GM18519 (cell line): ENCODE results near the gene NPRL2.

Source experiments
- ATAC-seq: cut with Tn5 transposase; IDR thresholded peaks from one replicate; pipeline ENCODE4 v1.9.1; 2021; ENCODE audit warnings: mild to moderate bottlenecking, moderate library complexity; ENCODE audit not compliant: unreplicated experiment, low FRiP score

Gene NPRL2

GRCh38 chr3:50350527-50351322 lies at the start of gene NPRL2, which contains the start of gene CYB561D2:
TSS of gene NPRL2 (minus strand) at chr3:50350775. CDS start at chr3:50350652, 123 bp downstream.
TSS of gene CYB561D2 (plus strand) at chr3:50350862. CDS start at chr3:50351434, 572 bp downstream.
- ATAC-seq = peak; percentile 64

DNA sequence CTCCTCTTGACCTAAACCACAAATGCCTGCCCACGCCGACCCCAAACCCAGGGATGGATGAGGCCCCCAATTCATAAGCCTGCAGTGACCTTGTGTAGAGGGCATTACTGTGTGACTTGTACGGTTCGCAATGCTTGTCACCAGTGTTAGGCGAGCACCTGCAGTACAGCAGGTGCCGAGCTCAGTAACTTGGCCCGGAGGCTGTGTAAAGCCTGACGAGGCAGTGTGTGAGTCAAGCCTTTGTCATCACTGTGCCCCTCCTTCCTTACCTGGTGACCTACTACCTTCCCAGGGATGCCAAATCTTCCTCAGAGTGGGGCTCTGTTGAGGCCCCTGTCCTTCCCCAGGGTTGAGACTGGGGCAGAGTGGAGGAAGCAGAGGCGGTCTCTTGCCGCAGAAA lies 45.9 kb upstream of the NPRL2 start:
- no peak for ATAC-seq

GRCh38 chr3:50395070-50395860 lies 44.7 kb upstream of the NPRL2 start:
- ATAC-seq = no peak

DNA sequence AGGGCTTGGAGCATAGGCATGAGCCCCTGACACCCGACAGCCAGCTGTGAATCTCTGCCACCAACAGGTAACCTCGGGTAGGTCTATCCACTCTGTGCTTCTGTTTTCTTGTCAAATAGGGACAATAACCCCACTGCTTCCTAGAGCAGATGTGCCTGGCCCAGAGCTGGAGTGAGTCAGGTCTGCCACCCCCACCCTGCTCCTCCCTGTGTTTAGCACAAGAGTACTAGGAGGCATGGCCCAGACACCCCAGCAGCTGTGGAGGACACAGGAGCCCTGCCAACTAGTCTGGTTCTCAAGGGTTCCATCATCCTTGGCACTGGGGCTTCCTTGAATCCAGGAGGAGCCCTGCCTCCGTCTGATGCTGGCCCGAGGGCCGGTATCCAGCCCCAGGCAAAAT lies 42.5 kb upstream of the NPRL2 start:
- no peak for ATAC-seq

GRCh38 chr3:50392101-50392715 lies 41.6 kb upstream of the NPRL2 start:
- ATAC-seq = no peak

DNA sequence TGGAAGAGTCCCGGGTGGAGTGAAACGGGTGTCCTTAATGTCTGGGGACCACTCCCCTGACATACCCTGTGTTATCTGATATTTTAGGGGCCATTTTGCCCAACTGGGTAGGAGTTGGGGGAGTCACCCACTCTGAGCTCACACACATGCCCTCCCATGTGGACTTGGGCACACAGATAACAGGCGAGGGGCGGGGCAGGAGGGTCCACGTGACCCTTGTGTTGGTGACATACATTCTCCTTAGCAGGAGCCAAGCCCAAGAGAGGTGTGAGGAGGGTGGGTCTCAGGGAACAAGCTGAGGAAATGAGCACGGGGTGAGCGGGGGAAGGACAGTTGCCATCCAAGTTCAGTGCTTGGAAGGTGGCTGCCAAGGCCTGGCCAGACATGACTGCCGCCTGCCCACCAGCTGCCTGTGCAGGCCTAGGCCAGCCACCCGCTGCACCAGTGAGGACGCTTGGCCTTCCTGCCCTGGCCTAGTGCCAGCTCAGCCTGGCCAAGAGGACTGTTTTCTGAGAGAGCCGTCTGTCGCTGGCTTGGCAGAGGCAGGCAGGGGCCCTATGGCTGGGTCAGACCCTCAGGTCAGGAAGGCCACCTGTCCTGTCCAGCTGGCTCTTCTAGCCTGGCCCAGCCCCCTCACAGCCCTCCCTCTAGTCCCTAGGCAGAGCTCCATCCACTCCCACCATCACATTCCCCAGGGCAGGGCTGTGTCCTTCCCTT lies 40.1 kb upstream of the NPRL2 start:
- no peak for ATAC-seq

DNA sequence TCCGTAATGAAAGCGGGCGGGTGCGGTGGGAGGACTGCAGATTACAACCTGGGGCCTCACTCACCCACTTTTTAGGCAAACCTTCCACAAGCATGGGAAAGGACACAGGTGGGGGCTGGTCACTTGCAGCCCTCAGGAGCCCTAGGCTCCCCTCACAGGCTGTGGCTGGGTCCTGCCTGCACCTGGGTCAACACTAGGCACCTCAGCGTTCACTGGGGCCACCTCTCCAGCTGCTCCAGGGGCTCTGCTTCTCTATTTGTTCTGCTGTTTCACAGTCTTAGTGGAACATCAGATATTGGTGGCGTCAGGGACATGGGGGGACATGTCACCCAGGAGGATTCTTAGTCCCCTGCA lies 38.8 kb upstream of the NPRL2 start:
- ATAC-seq = no peak

DNA sequence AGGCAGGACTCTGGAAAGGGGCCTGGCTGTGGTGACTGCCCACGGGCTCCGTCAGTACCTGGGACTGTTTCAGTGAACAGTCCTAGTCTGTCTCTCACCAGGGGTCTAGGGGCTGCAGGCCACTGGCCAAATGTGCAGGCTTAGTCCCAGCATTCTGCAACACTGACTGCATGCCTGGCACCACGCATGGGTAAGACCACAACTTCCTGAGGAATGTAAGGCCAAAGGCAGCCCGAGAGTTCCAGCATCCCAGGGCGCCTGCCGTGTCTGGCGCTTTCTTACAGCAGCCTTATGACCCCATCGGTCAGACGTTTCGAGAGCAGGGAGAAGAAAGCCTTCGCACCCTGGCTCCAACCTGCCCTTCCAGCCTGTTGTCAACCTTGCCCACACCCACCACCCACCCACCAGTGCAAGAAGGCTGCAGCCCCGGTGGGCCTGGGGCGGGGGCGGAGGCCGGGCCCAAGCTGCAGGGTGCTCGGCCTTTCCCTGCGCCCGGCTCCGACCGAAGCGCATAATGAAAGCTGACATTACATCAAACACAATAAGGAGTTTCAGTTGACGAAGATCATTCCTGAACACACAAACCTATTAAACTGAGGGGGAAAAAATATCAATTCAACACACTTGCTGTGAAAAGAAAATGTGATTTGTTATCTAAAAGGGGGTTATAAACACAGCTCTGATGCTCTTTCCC lies 38.3 kb upstream of the NPRL2 start:
- ATAC-seq = no peak

DNA sequence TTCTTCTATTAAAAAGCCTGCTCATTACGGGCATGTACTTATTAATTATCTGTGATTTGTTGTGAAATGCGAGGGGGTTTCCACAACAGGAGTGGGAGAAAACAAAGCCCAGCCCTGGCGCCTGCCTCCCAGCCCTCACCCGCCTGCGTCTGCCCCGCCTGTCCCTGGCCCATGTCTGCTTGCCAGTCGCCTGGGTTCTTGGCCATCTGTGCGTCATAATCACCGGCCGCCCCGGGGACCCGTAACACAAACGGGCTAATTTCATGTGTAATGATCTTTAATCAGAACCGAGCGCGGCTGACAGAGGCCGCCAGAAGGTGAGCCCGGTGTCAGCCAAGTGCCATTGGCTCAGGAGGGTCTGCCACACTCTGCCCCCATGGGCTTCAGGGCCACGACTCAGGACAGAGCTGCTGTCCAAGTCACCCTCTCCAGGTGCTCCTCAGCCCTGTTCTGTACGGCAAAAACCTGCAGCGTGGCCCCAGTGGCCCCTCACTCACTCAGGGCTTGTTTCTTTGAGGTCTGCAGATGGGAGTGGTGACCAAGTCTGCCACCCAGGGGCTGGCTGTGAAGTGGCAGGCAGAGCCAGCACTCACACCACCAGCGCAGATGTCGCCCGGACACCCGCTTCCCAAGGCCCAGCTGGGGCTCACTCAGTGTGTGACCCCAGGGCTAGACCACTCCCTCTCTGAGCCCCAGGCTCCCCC lies 37.6 kb upstream of the NPRL2 start:
- no peak for ATAC-seq

DNA sequence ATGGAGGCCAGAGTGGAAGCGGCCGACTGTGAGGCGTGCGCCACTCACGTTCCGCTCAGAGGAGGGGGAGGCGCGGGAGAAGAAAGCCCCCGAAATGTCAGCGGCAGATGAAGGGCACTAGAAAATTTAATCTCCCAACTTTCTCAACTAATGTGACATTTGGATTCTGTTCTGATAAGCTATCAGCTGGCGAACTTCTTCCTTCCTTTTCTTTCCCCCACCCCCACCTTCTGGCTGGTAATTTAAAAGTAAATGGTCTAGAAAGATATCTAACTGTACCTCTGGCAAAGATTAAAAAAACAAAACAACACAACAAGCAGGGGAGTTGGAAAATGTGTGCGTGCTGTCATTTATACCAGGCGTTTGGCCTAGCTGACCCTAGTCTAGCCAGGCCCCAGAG lies 35.2 kb upstream of the NPRL2 start:
- no peak for ATAC-seq

DNA sequence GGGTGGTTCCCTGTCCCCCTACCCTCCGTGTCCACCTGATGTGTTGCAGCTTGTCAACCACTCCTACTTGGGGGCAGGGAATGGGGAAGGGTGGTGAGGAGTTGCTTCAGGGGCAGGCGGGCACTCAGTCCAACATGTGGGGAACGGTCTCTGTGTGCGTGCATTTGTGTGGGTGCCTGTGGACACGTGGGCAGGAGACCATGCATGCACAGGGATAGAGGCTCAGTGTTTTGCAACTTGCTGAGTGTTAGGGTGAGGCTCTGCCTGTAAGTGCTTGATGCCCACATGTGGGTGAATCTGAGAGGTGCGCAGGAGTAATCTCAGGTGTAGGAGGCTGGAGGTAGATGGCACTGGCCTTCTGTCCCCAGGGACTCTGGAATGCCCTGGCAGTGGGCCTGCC lies 33.2 kb upstream of the NPRL2 start:
- ATAC-seq = no peak

- no peak for ATAC-seq
Observed at GRCh38 chr3:50382722-50383121, 32.1 kb upstream of the NPRL2 start.

- no peak for ATAC-seq
Observed at GRCh38 chr3:50381383-50381782, 30.8 kb upstream of the NPRL2 start.

GRCh38 chr3:50380405-50381085 lies 30.0 kb upstream of the NPRL2 start:
- no peak for ATAC-seq

- no peak for ATAC-seq
Observed at GRCh38 chr3:50378757-50379156, 28.2 kb upstream of the NPRL2 start.

DNA sequence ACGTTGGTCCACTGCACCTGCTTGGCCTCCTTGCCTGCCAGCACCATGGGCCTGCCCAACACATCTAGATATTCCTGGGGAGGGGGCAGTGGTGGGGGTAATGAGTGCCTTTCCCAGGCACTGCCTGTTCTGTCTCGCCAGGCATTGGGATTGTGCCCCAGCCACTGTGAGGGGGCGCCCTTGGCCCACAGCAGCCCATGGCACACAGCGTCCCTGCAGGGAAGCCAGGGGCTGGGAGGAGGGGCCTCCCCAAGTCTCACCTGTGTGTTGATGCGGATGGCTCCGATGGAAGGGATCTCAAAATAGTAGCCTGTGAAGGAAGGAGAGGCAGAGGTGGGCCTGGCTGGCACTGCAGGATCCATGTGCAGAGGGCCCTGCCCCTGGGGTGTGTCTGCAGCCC lies 27.4 kb upstream of the NPRL2 start:
- no peak for ATAC-seq

DNA sequence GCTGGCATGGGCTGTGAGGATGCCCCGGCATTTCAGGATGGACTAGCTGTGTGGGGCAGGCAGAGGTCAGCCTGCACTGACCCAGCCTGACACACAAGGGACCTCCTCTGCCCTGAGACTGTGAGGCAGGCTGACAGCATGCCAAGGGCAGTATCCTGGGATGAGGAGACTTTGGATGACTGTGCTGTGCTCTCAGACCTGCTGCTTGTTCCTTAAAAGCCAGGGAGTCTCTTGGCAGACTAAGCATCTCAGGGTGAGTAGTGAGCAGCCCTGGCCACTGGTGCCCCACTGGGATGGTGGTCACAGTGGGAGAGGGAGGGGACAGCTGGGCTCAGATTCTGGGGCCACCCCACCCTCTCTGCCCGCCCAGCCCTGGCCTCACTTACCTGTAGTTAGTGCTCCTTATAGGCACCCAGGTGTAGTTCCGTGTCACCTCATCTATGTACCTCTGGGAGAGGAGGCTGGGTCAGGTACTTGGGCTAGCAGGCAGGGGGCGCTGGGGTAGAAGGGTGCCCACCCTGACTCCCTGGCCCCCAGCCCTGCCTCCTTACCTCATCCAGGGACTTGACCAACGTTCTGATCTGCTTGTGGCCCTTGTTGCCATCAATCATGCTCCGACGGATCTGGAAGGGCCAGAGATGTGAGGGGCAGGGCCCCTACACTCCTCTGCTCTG lies 24.8 kb upstream of the NPRL2 start:
- ATAC-seq = no peak
